Neural progenitor cell (in vitro differentiated cells): ENCODE measurements around the gene POR.

Experiments
- CTCF ChIP-seq: fragments of 200-600 bp; sonication (generic); IDR thresholded peaks from 2 replicates; pipeline ENCODE4 v1.5.1; 2017; ENCODE audit warnings: antibody characterized with exemption, mild to moderate bottlenecking
- EZH2 ChIP-seq: fragments of 200-600 bp; sonication (generic); IDR thresholded peaks from 2 replicates; pipeline ENCODE4 v1.6.1; 2017; ENCODE audit warnings: antibody characterized with exemption, mild to moderate bottlenecking, moderate library complexity
- EZH2phosphoT487 ChIP-seq: fragments of 200-600 bp; sonication (generic); IDR thresholded peaks from 2 replicates; pipeline ENCODE4 v1.6.1; 2017; ENCODE audit warnings: antibody characterized with exemption

GRCh38 chr7:75892634-75893272, 22.2 kb upstream of the POR start:
- TF ChIP-seq CTCF, result no peak
- TF ChIP-seq EZH2phosphoT487, result no peak
- no peak for TF ChIP-seq EZH2
